Loucy (cell line): ENCODE measurements around the gene XPC.

ENCODE experiments used
- H2AFZ ChIP-seq: fragments of 200-600 bp; sonication (generic); 2 replicates; pipeline ENCODE4 v1.6.0; 2016; ENCODE audit warnings: antibody characterized with exemption, mild to moderate bottlenecking, low read length, moderate library complexity
- H3F3A ChIP-seq: fragments of 200-600 bp; 2 replicates; pipeline ENCODE4 v1.6.0; 2016; ENCODE audit warnings: antibody characterized with exemption, low read depth, mild to moderate bottlenecking
- H3K27me3 ChIP-seq: fragments of 200-600 bp; sonication (generic); 2 replicates; pipeline ENCODE4 v1.6.1; 2014; ENCODE audit warnings: low read length, mild to moderate bottlenecking; ENCODE audit not compliant: insufficient read depth, poor library complexity, severe bottlenecking
- H3K36me3 ChIP-seq: fragments of 200-600 bp; sonication (generic); 2 replicates; pipeline ENCODE4 v1.6.1; 2016; ENCODE audit warnings: low read length; ENCODE audit not compliant: insufficient read depth
- H3K4me1 ChIP-seq: fragments of 200-600 bp; sonication (generic); 2 replicates; pipeline ENCODE4 v1.5.1; 2014; ENCODE audit warnings: low read length, mild to moderate bottlenecking; ENCODE audit not compliant: insufficient read depth, poor library complexity, severe bottlenecking
- H3K4me2 ChIP-seq: fragments of 200-600 bp; sonication (generic); 2 replicates; pipeline ENCODE4 v1.6.0; 2014; ENCODE audit warnings: antibody characterized with exemption, low read length, low read depth, mild to moderate bottlenecking; ENCODE audit not compliant: poor library complexity, severe bottlenecking
- H3K4me3 ChIP-seq: fragments of 200-600 bp; sonication (generic); 2 replicates; pipeline ENCODE4 v1.5.1; 2014; ENCODE audit warnings: low read length, mild to moderate bottlenecking, mixed read lengths; ENCODE audit not compliant: poor library complexity, severe bottlenecking
- H3K79me2 ChIP-seq: fragments of 200-600 bp; sonication (generic); 2 replicates; pipeline ENCODE4 v1.6.1; 2014; ENCODE audit warnings: low read length; ENCODE audit not compliant: insufficient read depth
- H3K9ac ChIP-seq: fragments of 200-600 bp; sonication (generic); 2 replicates; pipeline ENCODE4 v1.6.0; 2014; ENCODE audit warnings: mild to moderate bottlenecking, low read depth, low read length, moderate library complexity; ENCODE audit not compliant: poor library complexity, severe bottlenecking
- H3K9me2 ChIP-seq: fragments of 200-600 bp; sonication (generic); replicated peaks from 2 replicates; pipeline ENCODE4 v1.6.1; 2016; ENCODE audit warnings: low read depth, low read length, mixed read lengths
- H3K9me3 ChIP-seq: fragments of 200-600 bp; sonication (generic); 2 replicates; pipeline ENCODE4 v1.6.1; 2014; ENCODE audit warnings: mild to moderate bottlenecking, antibody characterized with exemption, low read length, low read depth; ENCODE audit not compliant: insufficient read depth
- H4K20me1 ChIP-seq: fragments of 200-600 bp; sonication (generic); 2 replicates; pipeline ENCODE4 v1.6.0; 2014; ENCODE audit warnings: antibody characterized with exemption, low read length, mild to moderate bottlenecking; ENCODE audit not compliant: insufficient read depth, poor library complexity, severe bottlenecking
- EZH2phosphoT487 ChIP-seq: fragments of 200-600 bp; IDR thresholded peaks from 2 replicates; pipeline ENCODE4 v1.6.1; 2018; ENCODE audit warnings: antibody characterized with exemption, mild to moderate bottlenecking, moderate library complexity, borderline replicate concordance
- TF ChIP-seq, protein P1 (sequence below): fragments of 200-600 bp; sonication (generic); conservative IDR thresholded peaks from 2 replicates; pipeline ENCODE4 v1.5.1; 2014; ENCODE audit warnings: mild to moderate bottlenecking, antibody characterized with exemption, low read length

XPC gene

DNA sequence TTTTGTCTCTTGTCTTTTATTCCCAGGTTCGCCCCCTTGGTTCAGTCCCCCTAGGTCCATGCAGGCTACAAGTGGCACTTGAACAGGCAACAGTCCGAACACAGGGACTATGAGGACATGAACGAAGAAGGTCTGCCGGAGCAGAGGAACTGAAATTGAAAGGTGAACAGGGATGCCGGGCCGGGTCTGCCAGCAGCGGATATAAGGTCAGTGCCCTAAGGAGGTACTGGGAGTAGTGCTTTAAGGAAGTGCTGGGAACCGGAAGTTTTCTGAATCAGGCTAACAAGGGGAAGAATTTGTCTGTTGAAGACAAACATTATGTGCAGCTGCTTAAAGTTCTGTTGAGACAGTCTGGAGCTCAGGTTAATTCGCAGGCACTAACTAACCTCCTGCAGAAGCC, 47.0 kb upstream of the XPC start:
- Histone ChIP-seq H3K9me2 (no peaks in the 10 kb centered on the region), H3K79me2 (no peaks in the 10 kb centered on the region), H3K9ac (no peak overlapping the region), H3K4me3 (no peak overlapping the region), H3K36me3 (no peaks in the 10 kb centered on the region), H3K9me3 (peaks cover 11% of the 10 kb centered on the region; the same call in 1 of the 2 replicates), H3K4me1 (peaks cover 3% of the 10 kb centered on the region), H2AFZ (no peak overlapping the region), H3K4me2 (no peak overlapping the region), H3F3A (no peaks in the 10 kb centered on the region), H4K20me1 (no peaks in the 10 kb centered on the region), H3K27me3 (no peaks in the 10 kb centered on the region)
- TF ChIP-seq, protein P1, sequence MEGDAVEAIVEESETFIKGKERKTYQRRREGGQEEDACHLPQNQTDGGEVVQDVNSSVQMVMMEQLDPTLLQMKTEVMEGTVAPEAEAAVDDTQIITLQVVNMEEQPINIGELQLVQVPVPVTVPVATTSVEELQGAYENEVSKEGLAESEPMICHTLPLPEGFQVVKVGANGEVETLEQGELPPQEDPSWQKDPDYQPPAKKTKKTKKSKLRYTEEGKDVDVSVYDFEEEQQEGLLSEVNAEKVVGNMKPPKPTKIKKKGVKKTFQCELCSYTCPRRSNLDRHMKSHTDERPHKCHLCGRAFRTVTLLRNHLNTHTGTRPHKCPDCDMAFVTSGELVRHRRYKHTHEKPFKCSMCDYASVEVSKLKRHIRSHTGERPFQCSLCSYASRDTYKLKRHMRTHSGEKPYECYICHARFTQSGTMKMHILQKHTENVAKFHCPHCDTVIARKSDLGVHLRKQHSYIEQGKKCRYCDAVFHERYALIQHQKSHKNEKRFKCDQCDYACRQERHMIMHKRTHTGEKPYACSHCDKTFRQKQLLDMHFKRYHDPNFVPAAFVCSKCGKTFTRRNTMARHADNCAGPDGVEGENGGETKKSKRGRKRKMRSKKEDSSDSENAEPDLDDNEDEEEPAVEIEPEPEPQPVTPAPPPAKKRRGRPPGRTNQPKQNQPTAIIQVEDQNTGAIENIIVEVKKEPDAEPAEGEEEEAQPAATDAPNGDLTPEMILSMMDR = no peak
- TF ChIP-seq EZH2phosphoT487 = no peak

DNA sequence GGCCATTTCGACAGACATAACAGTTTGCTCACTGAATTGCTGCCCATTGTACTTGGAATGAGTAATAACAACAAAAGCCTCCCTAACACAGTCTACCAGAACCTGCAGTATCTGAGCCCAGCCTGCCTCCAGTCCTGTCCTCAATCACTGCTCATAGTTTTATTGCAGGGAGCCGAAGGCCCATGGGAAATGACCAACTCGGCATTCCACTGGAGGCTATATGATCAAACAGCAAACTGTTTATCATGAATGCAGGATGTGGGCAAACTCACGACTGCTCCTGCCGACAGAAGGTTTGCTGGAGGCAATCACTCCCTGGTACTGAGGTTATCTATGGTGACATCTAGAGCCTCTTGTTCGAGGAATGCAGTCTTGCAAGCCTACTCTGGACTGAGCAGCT, 46.5 kb upstream of the XPC start:
- H3K9me2 ChIP-seq = no peaks in the 10 kb centered on the region

DNA sequence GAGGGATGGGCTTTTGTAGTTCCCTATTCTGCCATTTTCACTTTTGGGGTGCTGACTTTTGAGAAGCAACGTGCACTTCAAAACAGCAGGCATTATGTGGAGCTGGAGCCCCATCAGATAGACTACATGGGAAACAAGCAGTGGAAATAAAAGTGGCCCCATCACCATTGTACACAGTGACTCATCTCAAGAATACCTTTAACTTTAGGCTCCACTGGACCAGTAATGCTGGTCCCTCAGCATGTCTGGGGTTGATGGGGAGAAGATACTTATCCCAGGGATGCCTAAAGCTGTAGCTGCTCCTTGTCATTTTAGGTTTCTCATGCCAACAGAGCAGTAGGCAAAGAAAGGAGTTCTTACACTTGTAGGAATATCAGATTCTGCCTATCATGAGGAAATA, 45.2 kb upstream of the XPC start:
- Histone ChIP-seq H3K9me2 (no peaks in the 10 kb centered on the region), H3F3A (no peaks in the 10 kb centered on the region), H3K27me3 (no peaks in the 10 kb centered on the region), H3K4me3 (no peak overlapping the region), H3K4me1 (no peaks in the 10 kb centered on the region), H3K36me3 (no peaks in the 10 kb centered on the region), H3K9ac (no peak overlapping the region), H3K9me3 (peaks cover 11% of the 10 kb centered on the region; the same call in 1 of the 2 replicates), H3K4me2 (no peak overlapping the region), H3K79me2 (no peaks in the 10 kb centered on the region), H2AFZ (no peak overlapping the region), H4K20me1 (no peaks in the 10 kb centered on the region)
- TF ChIP-seq, protein P1 = no peak
- no peak for TF ChIP-seq EZH2phosphoT487

More for the DNA sequence above, 46.5 kb upstream of the XPC start:
- Histone ChIP-seq H3K79me2 (no peaks in the 10 kb centered on the region), H3K4me1 (no peaks in the 10 kb centered on the region), H3K4me3 (no peak overlapping the region), H2AFZ (no peak overlapping the region), H3K4me2 (no peak overlapping the region), H3K36me3 (no peaks in the 10 kb centered on the region), H3F3A (no peaks in the 10 kb centered on the region), H3K9me3 (peaks cover 11% of the 10 kb centered on the region; the same call in 1 of the 2 replicates), H4K20me1 (no peaks in the 10 kb centered on the region), H3K9ac (no peak overlapping the region), H3K27me3 (no peaks in the 10 kb centered on the region)
- TF ChIP-seq EZH2phosphoT487 = no peak
- TF ChIP-seq, protein P1 = no peak
